Endothelial cell of umbilical vein (primary cell): ENCODE data around the gene REPS2.

Experiments
- EZH2 ChIP-seq: IDR thresholded peaks from 2 replicates; pipeline ENCODE4 v1.6.1; 2012; ENCODE audit warnings: borderline replicate concordance, low read depth, mild to moderate bottlenecking, moderate library complexity, low read length, inconsistent platforms; ENCODE audit not compliant: severe bottlenecking
- GATA2 ChIP-seq: IDR thresholded peaks from 2 replicates; pipeline ENCODE4 v1.7.0; 2011; ENCODE audit warnings: low read depth, mild to moderate bottlenecking, moderate library complexity, mixed read lengths, low read length; ENCODE audit not compliant: insufficient read length, insufficient read depth
- MYC ChIP-seq: IDR thresholded peaks from one replicate; pipeline ENCODE4 v1.6.1; 2011; ENCODE audit warnings: mild to moderate bottlenecking, low read depth, low read length
- POLR2A ChIP-seq: IDR thresholded peaks from 2 replicates; pipeline ENCODE4 v1.6.1; 2012; ENCODE audit warnings: low read depth, mild to moderate bottlenecking, control low read depth, low read length
- POLR2AphosphoS5 ChIP-seq: IDR thresholded peaks from 2 replicates; pipeline ENCODE4 v1.6.1; 2012; ENCODE audit warnings: low read depth, mild to moderate bottlenecking, control low read depth, low read length, moderate library complexity; ENCODE audit not compliant: insufficient read depth
- TF ChIP-seq, protein P1 (sequence below), 2 donors: IDR thresholded peaks; 1 replicate in 1 of 2; 2 replicates in 1 of 2; pipeline ENCODE4 v1.5.1; 2011; ENCODE audit warnings: low read length in 2 of 2, mild to moderate bottlenecking in 2 of 2, moderate library complexity in 2 of 2, control low read depth in 1 of 2, inconsistent platforms in 1 of 2, low read depth in 1 of 2; ENCODE audit not compliant: insufficient read depth in 1 of 2; ENCODE audit errors: extremely low read depth in 1 of 2

DNA sequence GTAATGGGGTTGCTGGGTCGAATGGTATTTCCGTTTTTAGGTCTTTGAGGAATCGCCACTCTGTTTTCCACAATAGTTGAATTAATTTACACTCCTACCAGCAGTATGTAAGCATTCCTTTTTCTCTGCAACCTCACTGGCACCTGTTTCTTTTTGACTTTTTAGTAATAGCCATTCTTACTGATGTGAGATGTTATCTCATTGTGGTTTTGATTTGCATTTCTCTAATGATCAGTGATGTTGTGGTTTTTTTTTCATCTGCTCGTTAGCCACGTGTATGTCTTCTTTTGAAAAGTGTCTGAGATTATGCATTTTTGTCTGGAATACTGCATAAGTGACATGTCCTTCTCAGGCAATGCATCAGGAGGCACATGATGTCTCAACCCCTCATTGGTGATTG is 28.8 kb downstream of the REPS2 start:
- TF ChIP-seq, protein P1, sequence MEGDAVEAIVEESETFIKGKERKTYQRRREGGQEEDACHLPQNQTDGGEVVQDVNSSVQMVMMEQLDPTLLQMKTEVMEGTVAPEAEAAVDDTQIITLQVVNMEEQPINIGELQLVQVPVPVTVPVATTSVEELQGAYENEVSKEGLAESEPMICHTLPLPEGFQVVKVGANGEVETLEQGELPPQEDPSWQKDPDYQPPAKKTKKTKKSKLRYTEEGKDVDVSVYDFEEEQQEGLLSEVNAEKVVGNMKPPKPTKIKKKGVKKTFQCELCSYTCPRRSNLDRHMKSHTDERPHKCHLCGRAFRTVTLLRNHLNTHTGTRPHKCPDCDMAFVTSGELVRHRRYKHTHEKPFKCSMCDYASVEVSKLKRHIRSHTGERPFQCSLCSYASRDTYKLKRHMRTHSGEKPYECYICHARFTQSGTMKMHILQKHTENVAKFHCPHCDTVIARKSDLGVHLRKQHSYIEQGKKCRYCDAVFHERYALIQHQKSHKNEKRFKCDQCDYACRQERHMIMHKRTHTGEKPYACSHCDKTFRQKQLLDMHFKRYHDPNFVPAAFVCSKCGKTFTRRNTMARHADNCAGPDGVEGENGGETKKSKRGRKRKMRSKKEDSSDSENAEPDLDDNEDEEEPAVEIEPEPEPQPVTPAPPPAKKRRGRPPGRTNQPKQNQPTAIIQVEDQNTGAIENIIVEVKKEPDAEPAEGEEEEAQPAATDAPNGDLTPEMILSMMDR (IDR thresholded peaks at IDR 0.05; ENCODE audit: extremely low read depth in 1 of 2, insufficient read depth in 1 of 2, low read depth in 1 of 2, low read length in 2 of 2), result no peak
- TF ChIP-seq POLR2A (no peak), POLR2AphosphoS5 (no peak), MYC (no peak), EZH2 (no peak), GATA2 (no peak)
